Breast epithelium (tissue), 3 donors: Measurements from ENCODE around the gene ASXL1.

Source experiments
- CTCF ChIP-seq, 3 donors: fragments of 450-650 bp; IDR thresholded peaks; one replicate each; pipeline ENCODE4 v1.5.1; 2016 to 2017; ENCODE audit warnings: antibody characterized with exemption in 3 of 3, mild to moderate bottlenecking in 3 of 3, moderate library complexity in 3 of 3
- POLR2A ChIP-seq: fragments of 450-650 bp; IDR thresholded peaks from one replicate; pipeline ENCODE4 v1.6.1; 2016; ENCODE audit warnings: antibody characterized with exemption, mild to moderate bottlenecking, moderate library complexity
- POLR2AphosphoS5 ChIP-seq, 3 donors: sonication (generic); formaldehyde crosslinking; IDR thresholded peaks; one replicate each; pipeline ENCODE4 v1.6.1; 2017; ENCODE audit warnings: antibody characterized with exemption in 3 of 3

DNA sequence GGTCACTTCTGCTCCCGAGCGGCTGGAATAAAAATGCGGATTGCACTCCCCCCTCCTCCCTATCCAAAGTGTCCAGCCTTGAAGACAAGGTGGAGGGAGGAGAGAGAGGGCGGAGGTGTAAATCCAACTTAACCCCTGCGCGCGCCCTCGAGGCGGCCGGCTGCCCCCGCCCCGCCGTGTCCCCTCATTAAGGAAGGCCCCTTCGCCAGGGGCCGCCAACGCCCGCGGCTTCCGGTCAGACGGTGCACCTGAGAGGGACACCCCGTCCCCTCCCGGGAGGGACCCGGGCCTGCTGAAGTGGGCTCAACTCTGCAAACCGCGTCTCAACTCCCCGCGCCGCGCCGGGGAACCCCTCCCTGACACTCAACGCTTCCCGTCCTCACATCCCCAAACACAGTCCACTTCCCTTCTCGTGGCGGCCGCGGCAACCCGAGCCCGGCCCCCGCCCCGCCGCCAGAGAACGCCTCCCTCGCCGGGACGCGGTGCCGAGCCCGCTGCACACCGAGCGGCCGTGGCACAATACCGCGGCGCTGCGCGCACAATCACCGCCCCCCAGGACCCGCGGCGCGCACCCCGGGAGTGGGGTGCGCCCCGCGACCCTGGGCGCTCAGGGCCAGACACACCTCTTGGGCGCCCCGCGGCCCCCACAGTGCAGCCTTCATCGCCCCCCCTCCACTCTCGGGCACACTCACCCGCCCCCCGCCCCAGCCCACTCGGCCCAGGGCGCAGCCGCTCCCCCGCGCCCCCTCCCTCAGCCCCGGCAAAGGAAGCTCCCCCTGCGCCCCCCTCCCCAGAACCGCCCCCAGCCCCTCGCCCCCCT, 124.5 kb downstream of the ASXL1 start:
- no peak for TF ChIP-seq CTCF (IDR thresholded peaks at IDR 0.05)
- TF ChIP-seq POLR2A, result no peak
- no peak for TF ChIP-seq POLR2AphosphoS5 (IDR thresholded peaks at IDR 0.05)
